Activated effector memory CD4-positive, alpha-beta T cell treated with Interleukin-2 at 50 U/mL for 16 hours (primary cell): ENCODE measurements around the gene RNPC3.
"Not testable (repeated sequence)": the region's sequence is repeated elsewhere in the genome, so short reads cannot be mapped to it uniquely, and the experiment has no call there.

ENCODE experiments used
- DNase-seq: peaks from one replicate; pipeline ENCODE4 v3.0.0-alpha.2; 2020

The RNPC3 gene

GRCh38 chr1:103561124-103561523 lies 35.6 kb downstream of the RNPC3 start:
- not testable (repeated sequence) for DNase-seq

GRCh38 chr1:103561643-103562395 lies 36.3 kb downstream of the RNPC3 start:
- no peak for DNase-seq

GRCh38 chr1:103563056-103563455 lies 37.6 kb downstream of the RNPC3 start:
- DNase-seq = no peak

GRCh38 chr1:103569493-103569892 lies 44.0 kb downstream of the RNPC3 start:
- no peak for DNase-seq

GRCh38 chr1:103571289-103571688 lies 45.8 kb downstream of the RNPC3 start, which contains the start of gene AMY2B:
AMY2B (plus strand) TSS chr1:103571589; CDS start chr1:103571603, 14 bp downstream.
- DNase-seq = not testable (repeated sequence)

- no peak for DNase-seq
Observed at GRCh38 chr1:103576065-103576464, 50.6 kb downstream of the RNPC3 start.

GRCh38 chr1:103576784-103577183 lies 51.3 kb downstream of the RNPC3 start:
- DNase-seq = not testable (repeated sequence)

- no peak for DNase-seq
Observed at GRCh38 chr1:103582464-103582863, 57.0 kb downstream of the RNPC3 start.

- no peak for DNase-seq
Observed at GRCh38 chr1:103583887-103584286, 58.4 kb downstream of the RNPC3 start.

GRCh38 chr1:103584537-103584936 lies 59.0 kb downstream of the RNPC3 start:
- no peak for DNase-seq

- not testable (repeated sequence) for DNase-seq
Observed at GRCh38 chr1:103602740-103603139, 77.2 kb downstream of the RNPC3 start.
